ENCODE measurements around the gene KANSL1.

Gene KANSL1

DNA sequence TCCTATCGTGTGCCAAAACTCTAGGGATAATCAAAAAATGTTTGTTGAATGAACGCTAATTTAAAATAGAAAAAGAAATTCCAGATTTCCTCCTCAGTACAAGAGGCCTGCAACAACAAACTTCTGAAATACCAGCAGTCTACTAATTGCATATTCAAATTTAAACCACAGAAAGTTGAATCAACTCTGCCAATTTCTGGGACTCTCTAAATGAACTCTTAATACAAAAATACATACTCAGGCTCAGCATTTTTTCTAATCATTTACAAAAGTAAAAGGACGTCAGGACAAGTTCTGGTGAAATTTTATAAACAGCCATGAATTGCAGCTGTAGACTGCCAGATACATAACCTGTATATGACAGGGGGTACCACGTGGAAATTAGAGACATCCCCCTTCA, 49.0 kb downstream of the KANSL1 start:
- Histone ChIP-seq H3F3A (ENCODE audit: insufficient read depth, low read length) (peaks cover 17% of the 10 kb centered on the region; the same call in 1 of the 2 replicates), H3K9me3 (replicated peaks; ENCODE audit: insufficient read depth, low read length) (no peaks in the 10 kb centered on the region), H3K4me3 (ENCODE audit: low read length) (no peak overlapping the region), H3K9me2 (replicated peaks; ENCODE audit: insufficient read depth, low read length) (no peaks in the 10 kb centered on the region), H3K4me2 (ENCODE audit: low read depth, low read length) (peak overlapping the region; percentile 55), H2AFZ (ENCODE audit: low read length) (no peak overlapping the region), H3K27me3 (replicated peaks; ENCODE audit: insufficient read depth, low read length) (no peaks in the 10 kb centered on the region), H4K20me1 (ENCODE audit: insufficient read depth, low read length) (peaks cover 53% of the 10 kb centered on the region), H3K9ac (ENCODE audit: low read length) (no peak overlapping the region; the same call in 1 of the 2 replicates), H3K4me1 (ENCODE audit: low read length) (peaks cover 44% of the 10 kb centered on the region), H3K79me2 (ENCODE audit: low read length) (peaks cover 94% of the 10 kb centered on the region), H3K27ac (ENCODE audit: low read length) (peak overlapping the region; percentile 32; the same call in 1 of the 2 replicates), H3K36me3 (replicated peaks; ENCODE audit: insufficient read depth, low read length) (no peaks in the 10 kb centered on the region)
- peak; percentile 65 for DNase-seq
- TF ChIP-seq, protein P1, sequence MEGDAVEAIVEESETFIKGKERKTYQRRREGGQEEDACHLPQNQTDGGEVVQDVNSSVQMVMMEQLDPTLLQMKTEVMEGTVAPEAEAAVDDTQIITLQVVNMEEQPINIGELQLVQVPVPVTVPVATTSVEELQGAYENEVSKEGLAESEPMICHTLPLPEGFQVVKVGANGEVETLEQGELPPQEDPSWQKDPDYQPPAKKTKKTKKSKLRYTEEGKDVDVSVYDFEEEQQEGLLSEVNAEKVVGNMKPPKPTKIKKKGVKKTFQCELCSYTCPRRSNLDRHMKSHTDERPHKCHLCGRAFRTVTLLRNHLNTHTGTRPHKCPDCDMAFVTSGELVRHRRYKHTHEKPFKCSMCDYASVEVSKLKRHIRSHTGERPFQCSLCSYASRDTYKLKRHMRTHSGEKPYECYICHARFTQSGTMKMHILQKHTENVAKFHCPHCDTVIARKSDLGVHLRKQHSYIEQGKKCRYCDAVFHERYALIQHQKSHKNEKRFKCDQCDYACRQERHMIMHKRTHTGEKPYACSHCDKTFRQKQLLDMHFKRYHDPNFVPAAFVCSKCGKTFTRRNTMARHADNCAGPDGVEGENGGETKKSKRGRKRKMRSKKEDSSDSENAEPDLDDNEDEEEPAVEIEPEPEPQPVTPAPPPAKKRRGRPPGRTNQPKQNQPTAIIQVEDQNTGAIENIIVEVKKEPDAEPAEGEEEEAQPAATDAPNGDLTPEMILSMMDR (IDR thresholded peaks at IDR 0.05; ENCODE audit: low read length): no peak
- no peak for TF ChIP-seq EZH2 (optimal IDR thresholded peaks at IDR 0.05; ENCODE audit: low read depth, low read length)
- no peak for TF ChIP-seq EZH2phosphoT487 (IDR thresholded peaks at IDR 0.05; ENCODE audit: low read length)

DNA sequence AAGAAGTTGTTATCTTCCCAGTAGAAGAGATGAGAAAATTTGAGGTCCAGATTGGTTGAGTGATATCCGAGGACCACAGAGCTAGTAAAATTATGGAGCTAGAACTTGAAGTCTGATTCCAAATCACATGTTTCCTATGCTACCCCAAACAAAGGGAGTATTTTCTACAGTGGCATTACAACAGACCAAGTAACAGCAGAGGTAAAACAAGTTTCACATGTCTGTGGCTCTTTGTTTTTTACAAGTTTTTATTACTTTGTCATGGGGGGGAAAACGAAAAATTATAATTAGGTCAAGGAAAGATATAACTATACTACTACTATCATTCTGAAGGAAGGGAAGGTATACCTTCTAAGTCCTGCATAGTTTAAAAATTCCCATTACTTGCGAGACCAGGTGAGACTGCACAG, 49.4 kb downstream of the KANSL1 start:
- Histone ChIP-seq H3K4me2 (ENCODE audit: low read depth, low read length) (peak overlapping the region; percentile 55), H3K9ac (ENCODE audit: low read length) (no peak overlapping the region), H3K27ac (ENCODE audit: low read length) (peak overlapping the region; percentile 32; the same call in 1 of the 2 replicates), H3K79me2 (ENCODE audit: low read length) (peaks cover 94% of the 10 kb centered on the region), H3K4me1 (ENCODE audit: low read length) (peaks cover 44% of the 10 kb centered on the region), H3K27me3 (replicated peaks; ENCODE audit: insufficient read depth, low read length) (no peaks in the 10 kb centered on the region), H4K20me1 (ENCODE audit: insufficient read depth, low read length) (peaks cover 55% of the 10 kb centered on the region), H3K36me3 (replicated peaks; ENCODE audit: insufficient read depth, low read length) (no peaks in the 10 kb centered on the region), H3F3A (ENCODE audit: insufficient read depth, low read length) (peaks cover 17% of the 10 kb centered on the region; the same call in 1 of the 2 replicates), H2AFZ (ENCODE audit: low read length) (no peak overlapping the region), H3K9me2 (replicated peaks; ENCODE audit: insufficient read depth, low read length) (no peaks in the 10 kb centered on the region), H3K9me3 (replicated peaks; ENCODE audit: insufficient read depth, low read length) (no peaks in the 10 kb centered on the region), H3K4me3 (ENCODE audit: low read length) (no peak overlapping the region)
- no peak for DNase-seq
- no peak for TF ChIP-seq EZH2 (optimal IDR thresholded peaks at IDR 0.05; ENCODE audit: low read depth, low read length)
- TF ChIP-seq, protein P1 (IDR thresholded peaks at IDR 0.05; ENCODE audit: low read length): no peak
- TF ChIP-seq EZH2phosphoT487 (IDR thresholded peaks at IDR 0.05; ENCODE audit: low read length): no peak

DNA sequence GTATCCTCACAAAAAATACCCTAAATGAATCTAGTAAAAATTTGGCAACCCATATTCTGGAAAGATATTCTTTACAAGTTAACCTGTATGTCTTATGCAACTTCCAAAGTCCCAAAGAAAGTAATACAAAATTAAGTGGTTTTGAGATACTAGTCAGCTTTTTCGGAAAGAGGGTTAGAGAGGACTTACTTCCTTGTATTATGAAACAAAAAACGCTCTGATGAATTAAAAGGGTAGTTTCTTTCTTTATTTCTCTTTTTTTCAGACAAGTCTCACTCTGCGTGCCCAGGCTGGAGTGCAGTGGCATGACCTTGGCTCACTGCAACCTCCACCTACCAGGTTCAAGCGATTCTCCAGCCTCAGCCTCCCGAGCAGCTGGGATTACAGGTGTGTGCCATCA, 51.6 kb downstream of the KANSL1 start:
- Histone ChIP-seq H3K36me3 (replicated peaks; ENCODE audit: insufficient read depth, low read length) (no peaks in the 10 kb centered on the region), H3K9me2 (replicated peaks; ENCODE audit: insufficient read depth, low read length) (no peaks in the 10 kb centered on the region), H3K4me1 (ENCODE audit: low read length) (peaks cover 45% of the 10 kb centered on the region), H4K20me1 (ENCODE audit: insufficient read depth, low read length) (peaks cover 68% of the 10 kb centered on the region), H3K79me2 (ENCODE audit: low read length) (peaks cover 94% of the 10 kb centered on the region), H3K4me3 (ENCODE audit: low read length) (no peak overlapping the region), H2AFZ (ENCODE audit: low read length) (no peak overlapping the region), H3K9me3 (replicated peaks; ENCODE audit: insufficient read depth, low read length) (no peaks in the 10 kb centered on the region), H3F3A (ENCODE audit: insufficient read depth, low read length) (peaks cover 17% of the 10 kb centered on the region; the same call in 1 of the 2 replicates), H3K9ac (ENCODE audit: low read length) (no peak overlapping the region), H3K27ac (ENCODE audit: low read length) (no peak overlapping the region), H3K27me3 (replicated peaks; ENCODE audit: insufficient read depth, low read length) (no peaks in the 10 kb centered on the region), H3K4me2 (ENCODE audit: low read depth, low read length) (no peak overlapping the region)
- TF ChIP-seq EZH2phosphoT487 (IDR thresholded peaks at IDR 0.05; ENCODE audit: low read length): no peak
- TF ChIP-seq, protein P1 (IDR thresholded peaks at IDR 0.05; ENCODE audit: low read length): no peak
- no peak for TF ChIP-seq EZH2 (optimal IDR thresholded peaks at IDR 0.05; ENCODE audit: low read depth, low read length)
- no peak for DNase-seq
